HEK293 (cell line): ENCODE data around the gene JAZF1.

Experiments
- CTCF ChIA-PET: fragments of 350-600 bp; formaldehyde crosslinking; extraction: SDS; loops from one replicate; lab custom pipeline; 2021; ENCODE audit warnings: antibody characterized with exemption; lab: Yijun Ruan, JAX
- POLR2A ChIA-PET: fragments of 300-600 bp; formaldehyde crosslinking; extraction: SDS; loops from one replicate; lab custom pipeline; 2020; ENCODE audit warnings: antibody characterized with exemption, inconsistent platforms; lab: Yijun Ruan, JAX
- H3K27ac ChIP-seq: fragments of 200-500 bp; sonication (Bioruptor generic); 2 replicates; pipeline ENCODE4 v1.5.1; 2014; ENCODE audit warnings: low read depth, low read length, control low read depth, inconsistent platforms; ENCODE audit errors: extremely low read depth
- H3K36me3 ChIP-seq, 2 experiments: fragments of 200-500 bp in 1 of 2; sonication (Bioruptor generic) in 1 of 2; 1 replicate in 1 of 2; 2 replicates in 1 of 2; pipeline ENCODE4 v1.5.1; 2014 to 2017; ENCODE audit warnings: inconsistent platforms in 2 of 2, low read length in 2 of 2; ENCODE audit not compliant: control insufficient read depth in 2 of 2, insufficient read depth in 1 of 2
- H3K4me1 ChIP-seq: fragments of 200-500 bp; sonication (Bioruptor generic); 2 replicates; pipeline ENCODE4 v1.5.1; 2014; ENCODE audit warnings: mild to moderate bottlenecking, low read length, inconsistent platforms; ENCODE audit not compliant: control insufficient read depth, insufficient read depth
- H3K4me3 ChIP-seq: 2 replicates; pipeline ENCODE4 v1.5.1; 2011; ENCODE audit warnings: low read depth, mild to moderate bottlenecking, control low read depth, low read length, moderate library complexity
- H3K9me3 ChIP-seq: fragments of 200-500 bp; sonication (Bioruptor generic); 2 replicates; pipeline ENCODE4 v1.5.1; 2014; ENCODE audit warnings: low read depth, low read length, inconsistent platforms; ENCODE audit not compliant: control insufficient read depth, insufficient read depth
- KLF1 ChIP-seq: fragments of 450-650 bp; formaldehyde crosslinking; IDR thresholded peaks from 2 replicates; pipeline ENCODE4 v1.5.1; 2016; ENCODE audit warnings: missing biosample characterization, missing genetic modification characterization
- SP3 ChIP-seq: fragments of 450-650 bp; formaldehyde crosslinking; IDR thresholded peaks from 2 replicates; pipeline ENCODE4 v1.5.1; 2016; ENCODE audit warnings: missing biosample characterization, missing genetic modification characterization
- SP7 ChIP-seq: fragments of 450-650 bp; formaldehyde crosslinking; IDR thresholded peaks from 2 replicates; pipeline ENCODE4 v1.5.1; 2016; ENCODE audit warnings: missing biosample characterization, missing genetic modification characterization
- WT1 ChIP-seq: fragments of 450-650 bp; formaldehyde crosslinking; IDR thresholded peaks from 2 replicates; pipeline ENCODE4 v1.5.1; 2016; ENCODE audit warnings: missing biosample characterization, missing genetic modification characterization
- ZBTB7A ChIP-seq: fragments of 450-650 bp; formaldehyde crosslinking; IDR thresholded peaks from 2 replicates; pipeline ENCODE4 v1.5.1; 2016; ENCODE audit warnings: low read depth, missing biosample characterization, missing genetic modification characterization
- ZFP41 ChIP-seq: fragments of 450-650 bp; formaldehyde crosslinking; IDR thresholded peaks from 2 replicates; pipeline ENCODE4 v1.5.1; 2016; ENCODE audit warnings: missing biosample characterization, missing genetic modification characterization, borderline replicate concordance
- ZNF146 ChIP-seq: fragments of 450-650 bp; formaldehyde crosslinking; IDR thresholded peaks from 2 replicates; pipeline ENCODE4 v1.5.1; 2016; ENCODE audit warnings: missing biosample characterization, missing genetic modification characterization
- ZNF157 ChIP-seq: fragments of 450-650 bp; formaldehyde crosslinking; IDR thresholded peaks from 2 replicates; pipeline ENCODE4 v1.5.1; 2016; ENCODE audit warnings: missing biosample characterization, missing genetic modification characterization
- ZNF211 ChIP-seq: fragments of 450-650 bp; formaldehyde crosslinking; IDR thresholded peaks from 2 replicates; pipeline ENCODE4 v1.5.1; 2016; ENCODE audit warnings: low read depth, missing biosample characterization, missing genetic modification characterization
- ZNF23 ChIP-seq: fragments of 450-650 bp; formaldehyde crosslinking; IDR thresholded peaks from 2 replicates; pipeline ENCODE4 v1.5.1; 2016; ENCODE audit warnings: missing biosample characterization, missing genetic modification characterization, borderline replicate concordance
- ZNF341 ChIP-seq: fragments of 450-650 bp; formaldehyde crosslinking; IDR thresholded peaks from 2 replicates; pipeline ENCODE4; 2016; ENCODE audit warnings: low read depth, missing biosample characterization, missing genetic modification characterization
- ZNF423 ChIP-seq: fragments of 450-650 bp; formaldehyde crosslinking; IDR thresholded peaks from 2 replicates; pipeline ENCODE4 v1.5.1; 2016; ENCODE audit warnings: missing biosample characterization, missing genetic modification characterization
- ZNF426 ChIP-seq: fragments of 450-650 bp; formaldehyde crosslinking; IDR thresholded peaks from 2 replicates; pipeline ENCODE4 v1.5.1; 2017; ENCODE audit warnings: missing biosample characterization, missing genetic modification characterization, mild to moderate bottlenecking, inconsistent platforms, moderate library complexity
- ZNF548 ChIP-seq: fragments of 450-650 bp; formaldehyde crosslinking; IDR thresholded peaks from 2 replicates; pipeline ENCODE4 v1.5.1; 2016; ENCODE audit warnings: missing biosample characterization, missing genetic modification characterization
- ZNF621 ChIP-seq: fragments of 450-650 bp; formaldehyde crosslinking; IDR thresholded peaks from 2 replicates; pipeline ENCODE4 v1.5.1; 2017; ENCODE audit warnings: missing biosample characterization, missing genetic modification characterization
- ZNF664 ChIP-seq: fragments of 450-650 bp; formaldehyde crosslinking; IDR thresholded peaks from 2 replicates; pipeline ENCODE4 v1.5.1; 2016; ENCODE audit warnings: missing biosample characterization, missing genetic modification characterization
- ZNF677 ChIP-seq: fragments of 450-650 bp; IDR thresholded peaks from 2 replicates; pipeline ENCODE4 v1.5.0; 2018; ENCODE audit warnings: missing biosample characterization, mild to moderate bottlenecking, missing genetic modification characterization, moderate library complexity
- ZNF843 ChIP-seq: fragments of 450-650 bp; formaldehyde crosslinking; IDR thresholded peaks from 2 replicates; pipeline ENCODE4 v1.5.1; 2016; ENCODE audit warnings: missing biosample characterization, missing genetic modification characterization
- TF ChIP-seq, protein P1 (sequence below): fragments of 450-650 bp; formaldehyde crosslinking; IDR thresholded peaks from 2 replicates; pipeline ENCODE4 v1.5.1; 2017; ENCODE audit warnings: missing biosample characterization, missing genetic modification characterization
- TF ChIP-seq, protein P2 (sequence below): fragments of 450-650 bp; IDR thresholded peaks from 2 replicates; pipeline ENCODE4 v1.5.1; 2018; ENCODE audit warnings: missing biosample characterization, missing genetic modification characterization
- TF ChIP-seq, protein P3 (sequence below): fragments of 450-650 bp; formaldehyde crosslinking; optimal IDR thresholded peaks from 2 replicates; pipeline ENCODE3; 2016; ENCODE audit warnings: missing biosample characterization, mild to moderate bottlenecking, missing genetic modification characterization
- TF ChIP-seq, protein P4 (sequence below): fragments of 450-650 bp; formaldehyde crosslinking; IDR thresholded peaks from 2 replicates; pipeline ENCODE4 v1.5.1; 2016; ENCODE audit warnings: missing biosample characterization, missing genetic modification characterization

Gene JAZF1

DNA sequence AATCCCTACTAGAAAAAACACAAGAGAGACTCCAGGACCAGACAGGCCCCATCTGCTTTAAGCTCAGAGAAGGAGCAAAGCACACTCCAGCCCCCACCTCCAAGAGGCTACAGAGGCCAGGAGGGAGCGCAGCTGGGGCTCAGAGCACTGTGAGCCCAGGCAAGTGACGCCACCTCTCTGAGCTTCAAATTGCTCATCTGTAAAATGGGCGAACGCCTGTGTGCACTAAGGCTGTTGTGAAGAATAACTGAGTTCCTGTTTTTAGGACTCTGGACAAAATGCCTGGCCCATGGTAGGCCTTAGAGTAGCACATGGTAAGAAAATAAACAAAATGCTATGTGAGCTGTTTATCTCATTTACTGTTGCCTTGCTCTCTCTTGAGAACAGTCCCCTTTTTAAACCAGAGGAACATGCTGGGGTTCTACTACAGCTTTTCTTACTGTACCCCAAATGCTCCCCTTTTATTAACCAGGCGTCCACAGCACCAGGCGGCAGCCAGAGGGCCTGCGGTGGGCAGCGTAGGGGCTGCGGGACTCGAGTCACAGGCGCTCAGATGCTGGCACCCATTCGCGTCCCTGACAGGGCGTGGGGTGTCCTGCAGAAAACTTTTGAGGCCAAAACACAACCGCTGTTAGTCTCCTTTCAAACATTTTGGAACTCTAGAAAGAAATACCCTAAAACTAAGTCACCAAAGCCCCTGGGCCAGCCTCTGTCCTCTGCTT, 336.9 kb downstream of the JAZF1 start (continued):
- TF ChIP-seq, protein P1, sequence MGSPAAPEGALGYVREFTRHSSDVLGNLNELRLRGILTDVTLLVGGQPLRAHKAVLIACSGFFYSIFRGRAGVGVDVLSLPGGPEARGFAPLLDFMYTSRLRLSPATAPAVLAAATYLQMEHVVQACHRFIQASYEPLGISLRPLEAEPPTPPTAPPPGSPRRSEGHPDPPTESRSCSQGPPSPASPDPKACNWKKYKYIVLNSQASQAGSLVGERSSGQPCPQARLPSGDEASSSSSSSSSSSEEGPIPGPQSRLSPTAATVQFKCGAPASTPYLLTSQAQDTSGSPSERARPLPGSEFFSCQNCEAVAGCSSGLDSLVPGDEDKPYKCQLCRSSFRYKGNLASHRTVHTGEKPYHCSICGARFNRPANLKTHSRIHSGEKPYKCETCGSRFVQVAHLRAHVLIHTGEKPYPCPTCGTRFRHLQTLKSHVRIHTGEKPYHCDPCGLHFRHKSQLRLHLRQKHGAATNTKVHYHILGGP, result no peak
- TF ChIP-seq ZNF426 (tag by site-specific recombination), result no peak
- TF ChIP-seq ZNF843 (tag by site-specific recombination), result no peak
- no peak for TF ChIP-seq ZNF146
- TF ChIP-seq, protein P2, sequence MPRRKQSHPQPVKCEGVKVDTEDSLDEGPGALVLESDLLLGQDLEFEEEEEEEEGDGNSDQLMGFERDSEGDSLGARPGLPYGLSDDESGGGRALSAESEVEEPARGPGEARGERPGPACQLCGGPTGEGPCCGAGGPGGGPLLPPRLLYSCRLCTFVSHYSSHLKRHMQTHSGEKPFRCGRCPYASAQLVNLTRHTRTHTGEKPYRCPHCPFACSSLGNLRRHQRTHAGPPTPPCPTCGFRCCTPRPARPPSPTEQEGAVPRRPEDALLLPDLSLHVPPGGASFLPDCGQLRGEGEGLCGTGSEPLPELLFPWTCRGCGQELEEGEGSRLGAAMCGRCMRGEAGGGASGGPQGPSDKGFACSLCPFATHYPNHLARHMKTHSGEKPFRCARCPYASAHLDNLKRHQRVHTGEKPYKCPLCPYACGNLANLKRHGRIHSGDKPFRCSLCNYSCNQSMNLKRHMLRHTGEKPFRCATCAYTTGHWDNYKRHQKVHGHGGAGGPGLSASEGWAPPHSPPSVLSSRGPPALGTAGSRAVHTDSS (tag by site-specific recombination), result no peak
- TF ChIP-seq ZFP41 (tag by site-specific recombination), result no peak
- no peak for TF ChIP-seq ZNF664 (tag by site-specific recombination)
- no peak for TF ChIP-seq ZNF423
- TF ChIP-seq SP3 (tag by site-specific recombination), result no peak
- no peak for TF ChIP-seq ZNF677 (tag by site-specific recombination)
- no peak for TF ChIP-seq ZNF157 (tag by site-specific recombination)
- no peak for TF ChIP-seq KLF1 (tag by site-specific recombination)
- TF ChIP-seq WT1 (tag by site-specific recombination), result no peak
- TF ChIP-seq, protein P3, sequence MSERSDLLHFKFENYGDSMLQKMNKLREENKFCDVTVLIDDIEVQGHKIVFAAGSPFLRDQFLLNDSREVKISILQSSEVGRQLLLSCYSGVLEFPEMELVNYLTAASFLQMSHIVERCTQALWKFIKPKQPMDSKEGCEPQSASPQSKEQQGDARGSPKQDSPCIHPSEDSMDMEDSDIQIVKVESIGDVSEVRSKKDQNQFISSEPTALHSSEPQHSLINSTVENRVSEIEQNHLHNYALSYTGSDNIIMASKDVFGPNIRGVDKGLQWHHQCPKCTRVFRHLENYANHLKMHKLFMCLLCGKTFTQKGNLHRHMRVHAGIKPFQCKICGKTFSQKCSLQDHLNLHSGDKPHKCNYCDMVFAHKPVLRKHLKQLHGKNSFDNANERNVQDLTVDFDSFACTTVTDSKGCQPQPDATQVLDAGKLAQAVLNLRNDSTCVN (tag by site-specific recombination), result no peak
- no peak for TF ChIP-seq ZNF341 (tag by site-specific recombination)

DNA sequence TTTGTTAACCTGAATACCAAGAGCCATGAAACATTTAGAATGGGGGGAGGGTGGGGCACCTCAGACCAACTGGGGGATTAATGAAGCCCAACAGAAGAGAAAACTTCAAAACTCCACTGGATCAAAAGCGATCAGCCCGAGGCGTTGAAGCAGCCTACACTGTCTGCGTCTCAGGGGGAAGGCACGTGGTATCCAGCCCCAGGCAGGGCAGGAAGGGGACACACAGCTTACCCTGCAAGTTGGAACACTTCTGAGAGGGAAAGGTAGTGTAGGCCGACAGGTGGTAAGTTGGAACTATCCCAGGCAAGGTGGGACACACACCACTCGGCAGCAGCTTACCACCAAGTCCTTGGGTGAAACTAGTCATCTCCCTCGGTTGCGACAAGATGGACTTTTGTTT, 337.7 kb downstream of the JAZF1 start:
- TF ChIP-seq ZNF23 (no peak), ZNF211 (tag by site-specific recombination) (no peak), SP7 (tag by site-specific recombination) (no peak), ZNF548 (tag by site-specific recombination) (no peak), ZBTB7A (tag by site-specific recombination) (no peak), ZNF621 (tag by site-specific recombination) (no peak)
- TF ChIP-seq, protein P4, sequence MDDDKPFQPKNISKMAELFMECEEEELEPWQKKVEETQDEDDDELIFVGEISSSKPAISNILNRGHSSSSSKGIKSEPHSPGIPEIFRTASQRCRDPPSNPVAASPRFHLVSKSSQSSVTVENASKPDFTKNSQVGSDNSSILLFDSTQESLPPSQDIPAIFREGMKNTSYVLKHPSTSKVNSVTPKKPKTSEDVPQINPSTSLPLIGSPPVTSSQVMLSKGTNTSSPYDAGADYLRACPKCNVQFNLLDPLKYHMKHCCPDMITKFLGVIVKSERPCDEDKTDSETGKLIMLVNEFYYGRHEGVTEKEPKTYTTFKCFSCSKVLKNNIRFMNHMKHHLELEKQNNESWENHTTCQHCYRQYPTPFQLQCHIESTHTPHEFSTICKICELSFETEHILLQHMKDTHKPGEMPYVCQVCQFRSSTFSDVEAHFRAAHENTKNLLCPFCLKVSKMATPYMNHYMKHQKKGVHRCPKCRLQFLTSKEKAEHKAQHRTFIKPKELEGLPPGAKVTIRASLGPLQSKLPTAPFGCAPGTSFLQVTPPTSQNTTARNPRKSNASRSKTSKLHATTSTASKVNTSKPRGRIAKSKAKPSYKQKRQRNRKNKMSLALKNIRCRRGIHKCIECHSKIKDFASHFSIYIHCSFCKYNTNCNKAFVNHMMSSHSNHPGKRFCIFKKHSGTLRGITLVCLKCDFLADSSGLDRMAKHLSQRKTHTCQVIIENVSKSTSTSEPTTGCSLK (tag by site-specific recombination), result no peak
- Histone ChIP-seq H3K4me3 (no peak overlapping the region), H3K4me1 (no peaks in the 10 kb centered on the region), H3K9me3 (no peaks in the 10 kb centered on the region), H3K27ac (no peak overlapping the region), H3K36me3 (peaks cover 0 to 13% of the 10 kb centered on the region in 2 experiments; a peak in 1 of 3 replicates)
- CTCF ChIA-PET, result no interaction called here
- POLR2A ChIA-PET, result no interaction called here
